Lung (tissue), 12 donors: ENCODE measurements around the gene GNAT3. TPM values are rescaled to one million over a fixed set of nuclear protein-coding genes. Genes with fewer than 3 reads are reported as not detected.

Experiments used
- ATAC-seq: fragments of 200-7000 bp; cut with Tn5 transposase; one replicate; pipeline ENCODE4 v1.9.1; 2020; ENCODE audit warnings: moderate number of reproducible peaks; ENCODE audit not compliant: insufficient read depth, low FRiP score
- DNase-seq, 3 donors: peaks; one replicate each; pipeline ENCODE4 v3.0.0-alpha.2; 2013 to 2017
- H3K27ac ChIP-seq, 2 donors: one replicate each; pipeline ENCODE4 v1.5.1; 2013; ENCODE audit warnings: mild to moderate bottlenecking in 2 of 2, moderate library complexity in 2 of 2, control low read depth in 1 of 2, inconsistent platforms in 1 of 2, low read depth in 1 of 2, low read length in 1 of 2
- H3K27me3 ChIP-seq, 3 donors: one replicate each; pipeline ENCODE4 v1.5.1; 2013; ENCODE audit warnings: low read length in 2 of 3; ENCODE audit not compliant: control insufficient read depth in 3 of 3, insufficient read depth in 3 of 3
- H3K36me3 ChIP-seq, 4 donors: one replicate each; pipeline ENCODE4 v1.5.1; 2013; ENCODE audit warnings: low read length in 4 of 4, mild to moderate bottlenecking in 1 of 4, moderate library complexity in 1 of 4; ENCODE audit not compliant: control insufficient read depth in 4 of 4, insufficient read depth in 4 of 4
- H3K4me1 ChIP-seq, 5 donors: one replicate each; pipeline ENCODE4 v1.5.1; 2013; ENCODE audit warnings: low read length in 5 of 5, mild to moderate bottlenecking in 2 of 5, moderate library complexity in 1 of 5; ENCODE audit not compliant: control insufficient read depth in 5 of 5, insufficient read depth in 5 of 5
- H3K4me3 ChIP-seq: one replicate; pipeline ENCODE4 v1.5.1; 2013; ENCODE audit warnings: mild to moderate bottlenecking, control low read depth, moderate library complexity
- H3K9ac ChIP-seq, 2 donors: one replicate each; pipeline ENCODE4 v1.5.1; 2013; ENCODE audit warnings: low read length in 2 of 2, control low read depth in 1 of 2; ENCODE audit not compliant: insufficient read depth in 1 of 2
- H3K9me3 ChIP-seq, 4 donors: one replicate each; pipeline ENCODE4 v1.5.1; 2013; ENCODE audit warnings: low read length in 3 of 4, mild to moderate bottlenecking in 1 of 4, moderate library complexity in 1 of 4; ENCODE audit not compliant: control insufficient read depth in 4 of 4, insufficient read depth in 3 of 4
- WGBS, 2 donors: extraction: QIAGEN DNeasy Blood & Tissue Kit; methylation state at CpG; one replicate each; pipeline ENCODE4 v1.1.7; 2013; 5-methylcytosine and 5-hydroxymethylcytosine counted together
- polyA plus RNA-seq, 2 donors: library from polyadenylated mRNA; stranded (reverse); fragments of 200-250 nt; gene quantifications; one replicate each; pipeline ENCODE4 v1.2.1, GENCODE V29; 2013
- total RNA-seq, 2 donors: library from RNA; depleted of rRNA in 1 of 2; stranded (reverse); fragments of >200 nt in 1 of 2; gene quantifications; one replicate each; pipeline ENCODE4 v1.2.1, GENCODE V29; 2014 to 2021
- TF ChIP-seq, protein P1 (sequence below): IDR thresholded peaks from 2 replicates; pipeline ENCODE4 v1.5.1; 2012; ENCODE audit warnings: mild to moderate bottlenecking; ENCODE audit errors: control extremely low read depth, extremely low read depth
- donor health status: control.
- donor health status: control.
- donor health status: Bipolar disorder and iron deficiency.
- donor health status: healthy.
- donor health status: DM: yes; HTN: yes; CAD: no.

The GNAT3 gene
- total and polyA plus RNA-seq, 4 donors = not detected

- Histone ChIP-seq H3K36me3 (no peaks in the 10 kb centered on the region), H3K27ac (no peak overlapping the region), H3K9ac (no peak overlapping the region), H3K4me1 (peaks cover 0 to 8% (median 0%) of the 10 kb centered on the region in 5 donors), H3K9me3 (peaks cover 0 to 2% (median 0%) of the 10 kb centered on the region in 4 donors), H3K4me3 (no peak overlapping the region), H3K27me3 (no peaks in the 10 kb centered on the region)
- TF ChIP-seq, protein P1, sequence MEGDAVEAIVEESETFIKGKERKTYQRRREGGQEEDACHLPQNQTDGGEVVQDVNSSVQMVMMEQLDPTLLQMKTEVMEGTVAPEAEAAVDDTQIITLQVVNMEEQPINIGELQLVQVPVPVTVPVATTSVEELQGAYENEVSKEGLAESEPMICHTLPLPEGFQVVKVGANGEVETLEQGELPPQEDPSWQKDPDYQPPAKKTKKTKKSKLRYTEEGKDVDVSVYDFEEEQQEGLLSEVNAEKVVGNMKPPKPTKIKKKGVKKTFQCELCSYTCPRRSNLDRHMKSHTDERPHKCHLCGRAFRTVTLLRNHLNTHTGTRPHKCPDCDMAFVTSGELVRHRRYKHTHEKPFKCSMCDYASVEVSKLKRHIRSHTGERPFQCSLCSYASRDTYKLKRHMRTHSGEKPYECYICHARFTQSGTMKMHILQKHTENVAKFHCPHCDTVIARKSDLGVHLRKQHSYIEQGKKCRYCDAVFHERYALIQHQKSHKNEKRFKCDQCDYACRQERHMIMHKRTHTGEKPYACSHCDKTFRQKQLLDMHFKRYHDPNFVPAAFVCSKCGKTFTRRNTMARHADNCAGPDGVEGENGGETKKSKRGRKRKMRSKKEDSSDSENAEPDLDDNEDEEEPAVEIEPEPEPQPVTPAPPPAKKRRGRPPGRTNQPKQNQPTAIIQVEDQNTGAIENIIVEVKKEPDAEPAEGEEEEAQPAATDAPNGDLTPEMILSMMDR = no peak
- DNase-seq (no peak), ATAC-seq (no peak)
- WGBS, 2 donors = 76 to 89% methylated on average over 2 of the region's 2 CpGs
Measured at GRCh38 chr7:80550005-80550404, 38.1 kb upstream of the GNAT3 start.

- peak overlapping the region in 1 of 2 donors; percentile 33 for H3K27ac ChIP-seq
- ATAC-seq = no peak
- no peak overlapping the region for H3K4me3 ChIP-seq
- peaks cover 0 to 2% (median 0%) of the 10 kb centered on the region in 4 donors for H3K9me3 ChIP-seq
- H3K27me3 ChIP-seq = no peaks in the 10 kb centered on the region
- peaks cover 0 to 8% (median 0%) of the 10 kb centered on the region in 5 donors for H3K4me1 ChIP-seq
- H3K36me3 ChIP-seq = no peaks in the 10 kb centered on the region
- no peak for DNase-seq
- TF ChIP-seq, protein P1 = no peak
- no peak overlapping the region for H3K9ac ChIP-seq
Measured at GRCh38 chr7:80548840-80549530, 37.1 kb upstream of the GNAT3 start.

DNA sequence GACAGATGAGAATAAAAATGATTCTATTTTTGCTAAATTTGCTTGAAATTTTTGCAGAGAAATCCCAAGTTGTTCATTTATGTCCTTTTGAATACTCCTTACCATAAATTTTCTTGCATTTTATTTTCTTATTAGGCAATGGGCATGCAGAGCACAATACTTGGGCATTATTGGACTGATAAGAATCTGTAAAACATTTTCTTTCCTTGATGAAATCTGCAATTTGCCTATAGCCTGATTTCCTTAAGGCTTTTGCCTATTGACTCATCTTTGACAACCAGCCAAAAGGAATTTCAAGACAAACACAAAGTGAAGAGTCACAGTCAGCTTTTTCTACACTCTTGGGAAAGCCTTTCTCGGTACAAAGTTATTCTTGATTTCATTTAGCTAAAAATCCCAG is 30.5 kb upstream of the GNAT3 start:
- ATAC-seq (no peak), DNase-seq (peak in 2 of 3 donors; percentile 28 to 67)
- Histone ChIP-seq H3K27ac (no peak overlapping the region), H3K27me3 (no peaks in the 10 kb centered on the region), H3K9ac (no peak overlapping the region), H3K9me3 (peaks cover 0 to 2% (median 0%) of the 10 kb centered on the region in 4 donors), H3K36me3 (no peaks in the 10 kb centered on the region), H3K4me3 (no peak overlapping the region), H3K4me1 (peaks cover 0 to 3% (median 0%) of the 10 kb centered on the region in 5 donors)
- TF ChIP-seq, protein P1 = no peak
- WGBS, 2 donors = 56 to 76% methylated on average over 1 of the region's 1 CpG
